Cardiac septum (tissue), 1 donor: Measurements from ENCODE around the gene ZNF726. TPM values are rescaled to one million over a fixed set of nuclear protein-coding genes. Genes with fewer than 3 reads are reported as not detected.
"Not testable (repeated sequence)": the region's sequence is repeated elsewhere in the genome, so short reads cannot be mapped to it uniquely, and the experiment has no call there.

Experiments
- DNase-seq: peaks from one replicate; pipeline ENCODE4 v3.0.0-alpha.2; 2020; ENCODE audit warnings: low spot score
- intact Hi-C: fragments of 100-400 bp; cut with DNase I; formaldehyde crosslinking; loops from one replicate; pipeline ENCODE4 v1.14.0; 2022
- total RNA-seq: library from RNA; stranded (reverse); fragmentation: NEBNext Ultra II Directional; extraction: Animal tissue kit (Norgen Biotek cat#: 25700); gene quantifications from one replicate; pipeline ENCODE4 v1.2.1, GENCODE V29; 2021
- donor health status: DM: no; HTN: no; CAD: no.

The ZNF726 gene
- total RNA-seq, 1 donor from 2014 or later, result 0.48 TPM

- DNase-seq, result no peak
These were observed 18.2 kb downstream of the ZNF726 start for GRCh38 chr19:23932878-23933277.

GRCh38 chr19:23937031-23937430 is 22.3 kb downstream of the ZNF726 start:
- DNase-seq, intact Hi-C loops: not testable (repeated sequence)

More at GRCh38 chr19:23932878-23933277, 18.2 kb downstream of the ZNF726 start:
- intact Hi-C loops, result no loop called here

- intact Hi-C loops, result no loop called here
- DNase-seq, result no peak
These were observed 28.7 kb downstream of the ZNF726 start for GRCh38 chr19:23943411-23943810.

- DNase-seq, result no peak
- intact Hi-C loops, result no loop called here
These were observed 31.9 kb downstream of the ZNF726 start for GRCh38 chr19:23946569-23946968.

GRCh38 chr19:23949611-23950010 is 34.9 kb downstream of the ZNF726 start:
- no peak for DNase-seq
- intact Hi-C loops, result no loop called here

- intact Hi-C loops, result no loop called here
- no peak for DNase-seq
These were observed 41.4 kb downstream of the ZNF726 start for GRCh38 chr19:23956051-23956450.

GRCh38 chr19:23957660-23958281 is 43.1 kb downstream of the ZNF726 start:
- DNase-seq, result no peak
- intact Hi-C loops, result no loop called here

- intact Hi-C loops, DNase-seq: not testable (repeated sequence)
These were observed 48.7 kb downstream of the ZNF726 start for GRCh38 chr19:23963396-23963795.

- intact Hi-C loops, DNase-seq: not testable (repeated sequence)
These were observed 49.2 kb downstream of the ZNF726 start for GRCh38 chr19:23963881-23964280.

GRCh38 chr19:23964334-23964733 is 49.6 kb downstream of the ZNF726 start:
- DNase-seq, intact Hi-C loops: not testable (repeated sequence)

GRCh38 chr19:23969630-23970029 is 54.9 kb downstream of the ZNF726 start:
- intact Hi-C loops, result no loop called here
- DNase-seq, result no peak

- DNase-seq, result no peak
- intact Hi-C loops, result no loop called here
These were observed 56.9 kb downstream of the ZNF726 start for GRCh38 chr19:23971598-23971997.

GRCh38 chr19:23972161-23972560 is 57.5 kb downstream of the ZNF726 start:
- DNase-seq, result no peak
- intact Hi-C loops, result no loop called here

- DNase-seq, result no peak
- intact Hi-C loops, result no loop called here
These were observed 60.3 kb downstream of the ZNF726 start for GRCh38 chr19:23974941-23975340.

GRCh38 chr19:23976631-23977030 is 61.9 kb downstream of the ZNF726 start:
- DNase-seq, intact Hi-C loops: not testable (repeated sequence)

GRCh38 chr19:23977256-23977655 is 62.6 kb downstream of the ZNF726 start:
- intact Hi-C loops, DNase-seq: not testable (repeated sequence)

GRCh38 chr19:23978068-23978467 is 63.4 kb downstream of the ZNF726 start:
- intact Hi-C loops, result no loop called here
- DNase-seq, result no peak

- intact Hi-C loops, result no loop called here
- no peak for DNase-seq
These were observed 66.1 kb downstream of the ZNF726 start for GRCh38 chr19:23980805-23981204.

- no peak for DNase-seq
- intact Hi-C loops, result no loop called here
These were observed 67.2 kb downstream of the ZNF726 start for GRCh38 chr19:23981863-23982262.

- no peak for DNase-seq
- intact Hi-C loops, result no loop called here
These were observed 68.7 kb downstream of the ZNF726 start for GRCh38 chr19:23983406-23983805.
